NCI-H446 treated with DMSO at 0.1 percent for 48 hours (cell line): ENCODE measurements around the gene TBX19.

Experiments
- DNase-seq: peaks from one replicate; lab custom pipeline; 2025; lab: John Stamatoyannopoulos, UW

TBX19 gene

DNA sequence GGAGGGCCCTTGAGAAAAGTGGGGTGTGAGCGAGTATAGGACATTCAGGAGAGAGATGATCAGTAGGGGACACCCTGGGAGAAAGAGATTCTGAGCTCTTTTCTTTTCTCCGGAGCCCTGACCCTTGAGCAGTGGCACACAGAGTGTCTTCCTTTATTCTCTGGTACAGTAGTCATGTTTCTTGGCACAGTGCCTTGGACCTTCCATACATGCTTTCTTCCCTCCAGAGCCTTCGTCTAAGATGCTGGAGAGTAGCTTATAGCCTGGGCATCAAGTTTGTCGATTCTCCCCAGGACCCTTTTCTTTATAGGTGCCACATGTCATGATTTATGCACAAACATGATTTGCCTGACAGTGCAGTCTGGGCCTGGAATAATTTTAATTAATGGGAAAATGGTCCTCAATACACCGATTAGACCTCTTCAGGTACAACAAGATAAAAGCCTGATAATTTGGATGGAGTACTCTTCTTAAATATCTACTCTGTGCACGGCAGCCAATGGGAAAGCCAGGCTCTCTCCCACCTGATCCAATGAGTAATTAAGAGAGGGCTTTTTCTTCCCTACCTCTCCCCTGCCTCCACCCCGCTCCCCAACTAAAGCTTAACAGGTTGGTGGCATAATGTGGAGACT is at the start of gene TBX19:
Gene TBX19, plus strand, starts transcription at position 582 of the 632 bp plus-strand sequence. CDS start 214 bp downstream, outside the sequence.
- no peak for DNase-seq

- DNase-seq = peak; percentile 14
These were observed 45.7 kb upstream of the TBX19 start for GRCh38 chr1:168234846-168235547.

GRCh38 chr1:168235548-168235885 is 45.2 kb upstream of the TBX19 start:
- DNase-seq = no peak

DNA sequence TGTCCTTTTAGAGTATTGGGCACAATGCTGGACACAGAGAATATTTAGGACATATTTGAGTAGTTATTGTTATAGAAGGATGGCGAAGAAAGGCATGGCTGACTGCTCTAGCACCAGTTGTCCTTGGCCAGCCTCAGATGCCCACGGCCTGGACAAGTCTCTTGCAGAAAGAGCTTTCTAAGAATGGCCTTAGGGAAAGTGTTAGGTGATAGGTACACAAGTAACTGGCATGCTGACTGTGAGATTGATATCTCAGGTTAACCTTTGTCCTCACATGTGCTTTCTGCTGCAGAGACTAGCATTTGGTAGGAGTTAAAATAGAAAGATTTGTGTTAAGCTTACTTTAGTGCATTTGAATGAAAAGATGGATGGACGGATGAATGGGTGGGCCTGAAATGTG is 44.7 kb upstream of the TBX19 start:
- DNase-seq = no peak

DNA sequence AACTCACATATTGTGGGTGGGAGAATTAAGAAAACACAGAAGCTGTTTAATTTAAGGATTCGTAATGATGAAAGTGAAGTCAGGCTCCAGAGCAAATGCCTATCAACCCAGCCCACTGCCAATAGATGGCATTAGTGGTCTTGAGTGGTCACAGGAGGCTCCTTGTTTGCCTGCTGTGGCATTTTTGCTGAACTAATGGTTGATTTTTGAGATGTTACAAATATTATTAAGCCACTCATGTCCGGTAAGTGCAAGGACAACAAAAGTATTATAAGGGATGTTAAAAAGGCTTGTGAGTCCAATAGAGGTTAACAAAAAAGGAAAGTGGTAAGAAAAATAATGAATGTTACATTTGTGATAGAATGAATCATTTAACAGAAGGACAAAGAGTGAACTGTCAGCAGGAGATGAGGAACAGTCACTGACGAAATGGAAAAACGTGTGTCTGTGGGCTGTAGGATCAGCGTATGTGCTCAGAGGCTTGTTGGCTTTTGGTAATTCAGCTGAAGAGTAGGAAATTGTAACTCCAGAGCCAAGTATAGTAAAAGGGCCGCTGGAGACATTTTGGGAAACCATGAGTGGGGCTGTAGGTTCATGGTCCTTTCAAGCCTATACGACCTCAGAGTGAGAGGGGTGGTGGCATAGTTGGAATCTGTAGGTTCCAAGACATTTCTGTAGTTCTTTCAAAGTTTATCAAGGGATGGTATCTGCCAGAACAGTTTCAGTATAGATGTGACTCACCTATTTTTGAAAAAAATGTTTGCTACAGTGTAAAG is 43.7 kb upstream of the TBX19 start:
- no peak for DNase-seq

DNA sequence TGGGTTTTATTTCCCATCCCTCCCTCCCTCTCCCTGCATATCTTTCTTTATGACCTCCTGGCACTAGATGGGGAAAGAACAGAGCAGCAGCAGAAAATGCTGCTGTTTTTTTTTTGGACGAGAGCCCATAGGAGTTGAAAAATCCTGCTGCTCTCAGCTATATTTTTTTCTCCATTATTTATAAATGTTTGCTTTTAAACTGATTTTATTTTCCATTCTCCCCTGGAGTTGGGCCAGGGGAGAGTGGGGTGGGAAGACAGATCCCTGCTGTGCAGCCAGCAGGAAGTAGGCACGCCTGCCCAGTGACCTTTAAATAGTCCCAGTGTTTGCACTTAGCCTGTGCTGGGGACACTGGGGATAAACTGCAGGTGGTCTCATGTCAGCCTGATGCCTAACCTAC is 37.5 kb upstream of the TBX19 start:
- DNase-seq = no peak

- no peak for DNase-seq
These were observed 37.0 kb upstream of the TBX19 start for GRCh38 chr1:168243636-168244212.

GRCh38 chr1:168245042-168245441 is 35.6 kb upstream of the TBX19 start:
- no peak for DNase-seq

GRCh38 chr1:168246506-168246905 is 34.2 kb upstream of the TBX19 start:
- DNase-seq = no peak

GRCh38 chr1:168252204-168252733 is 28.4 kb upstream of the TBX19 start:
- DNase-seq = no peak

DNA sequence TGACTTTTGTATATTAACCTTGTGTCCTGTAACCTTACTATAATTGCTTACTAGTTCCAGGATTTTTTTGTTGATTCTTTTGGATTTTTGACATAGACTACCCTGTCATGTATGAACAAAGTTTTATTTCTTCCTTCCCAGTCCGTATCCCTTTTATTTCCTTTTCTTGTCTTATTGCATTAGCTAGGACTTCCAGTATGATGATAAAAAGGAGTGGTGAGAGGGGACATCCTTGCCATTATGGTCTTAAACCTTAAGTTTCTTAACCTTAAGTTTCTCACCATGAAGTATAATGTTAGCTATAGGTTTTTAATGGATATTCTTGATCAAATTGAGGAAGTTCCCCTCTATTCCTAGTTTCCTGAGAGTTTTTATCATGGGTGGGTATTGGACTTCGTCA is 24.5 kb upstream of the TBX19 start:
- no peak for DNase-seq

DNA sequence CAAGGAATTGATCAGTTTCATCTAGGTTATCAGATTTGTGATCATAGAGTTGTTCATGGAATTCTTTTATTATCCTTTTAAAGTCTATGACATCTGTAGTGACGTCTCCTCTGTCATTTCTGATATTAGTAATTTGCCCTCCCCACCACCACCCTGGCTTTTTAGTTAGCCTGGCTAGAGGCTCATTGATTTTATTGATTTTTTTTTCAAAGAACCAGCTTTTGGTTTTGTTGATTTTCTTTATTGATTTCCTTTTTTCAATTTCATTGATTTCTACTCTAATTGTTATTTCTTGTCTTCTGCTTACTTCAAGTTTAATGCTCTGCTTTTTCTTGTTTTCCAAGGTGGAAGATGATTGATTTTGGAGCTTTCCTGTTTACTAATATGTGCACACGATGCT is 23.3 kb upstream of the TBX19 start:
- DNase-seq = no peak

- no peak for DNase-seq
These were observed 21.1 kb upstream of the TBX19 start for GRCh38 chr1:168259567-168259966.

DNA sequence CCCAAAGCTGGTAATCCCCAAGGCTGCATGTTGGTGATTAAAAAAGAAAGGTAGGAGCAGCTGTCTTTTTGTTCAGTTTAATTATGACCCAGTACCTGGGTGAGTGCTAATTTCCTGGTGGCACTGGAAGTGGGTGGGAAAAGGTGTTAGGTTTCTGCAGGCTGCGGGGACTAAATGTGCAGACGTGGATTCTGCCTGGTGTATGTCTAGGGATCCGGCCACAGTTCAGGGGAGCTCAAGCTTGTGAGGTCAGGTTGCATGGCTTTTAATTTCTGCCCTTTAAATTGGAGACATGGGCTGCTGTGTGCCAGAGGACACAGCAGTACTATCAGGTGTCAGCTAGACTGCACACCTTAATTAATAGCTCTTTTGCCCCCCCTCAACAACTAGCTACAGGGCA is 20.3 kb upstream of the TBX19 start:
- no peak for DNase-seq

DNA sequence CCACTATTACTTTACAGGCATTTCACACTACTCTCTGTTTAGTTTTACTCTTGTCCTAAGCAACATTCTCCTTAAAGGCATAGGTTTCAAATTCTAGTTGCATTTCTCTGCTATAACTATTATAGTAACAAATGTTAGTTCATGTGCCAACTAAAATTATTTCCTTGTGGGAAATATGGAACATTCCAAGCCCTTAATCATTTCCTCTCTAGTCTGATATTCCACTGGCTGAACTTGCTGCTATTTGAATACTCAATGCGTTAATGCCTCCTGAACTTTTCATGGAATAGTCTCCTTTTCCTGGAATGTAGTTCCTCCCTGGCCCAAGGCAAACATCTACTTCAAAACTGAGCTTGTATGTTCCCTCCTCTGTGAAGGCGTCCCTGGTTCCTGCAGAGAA is 19.3 kb upstream of the TBX19 start:
- no peak for DNase-seq

- no peak for DNase-seq
These were observed 17.5 kb upstream of the TBX19 start for GRCh38 chr1:168263130-168263529.

- DNase-seq = no peak
These were observed 16.4 kb upstream of the TBX19 start for GRCh38 chr1:168264296-168264695.

DNA sequence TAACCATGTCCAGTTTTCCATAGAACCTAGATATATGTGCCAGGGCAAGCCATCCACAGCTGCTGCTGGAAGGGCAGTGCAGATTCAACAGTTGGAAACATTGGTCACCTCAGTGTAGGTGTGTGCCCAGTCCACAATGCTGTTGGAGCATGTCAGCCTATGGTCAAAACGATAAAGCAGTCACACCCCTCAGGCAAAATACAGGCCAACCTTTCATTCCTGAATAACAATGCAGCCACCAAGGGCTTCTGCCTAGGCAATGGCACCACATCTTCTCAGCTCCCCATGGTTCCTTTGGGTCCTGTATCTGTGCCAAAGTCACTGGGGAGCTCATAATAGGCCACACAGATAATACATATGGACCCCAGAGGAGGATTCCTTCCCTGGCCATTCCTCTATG is 15.1 kb upstream of the TBX19 start:
- no peak for DNase-seq

DNA sequence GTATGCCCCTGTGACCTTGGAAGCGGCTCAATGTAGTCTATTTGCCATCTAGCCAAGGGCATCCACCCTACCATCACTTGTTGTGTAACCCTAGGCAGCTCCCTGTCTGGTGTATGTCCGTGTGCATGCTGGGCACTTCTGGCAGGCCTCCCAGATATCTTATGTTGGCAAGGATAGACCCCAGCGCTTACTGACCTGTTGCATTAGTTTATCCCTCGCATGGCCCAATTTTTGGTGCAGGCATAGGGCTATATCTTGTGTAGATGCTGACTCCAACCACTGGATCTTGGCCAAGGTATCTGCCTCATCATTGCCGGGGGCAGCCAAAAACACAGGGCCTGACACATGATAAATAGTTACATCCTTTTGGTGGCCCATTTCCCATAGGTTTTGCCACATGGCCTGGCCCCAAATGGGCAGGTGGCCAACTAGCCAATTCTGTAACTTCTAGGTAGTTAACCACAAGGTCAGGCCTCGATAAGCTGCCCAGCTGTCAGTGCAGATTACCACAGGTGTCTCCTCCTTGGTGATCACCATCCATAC is 14.0 kb upstream of the TBX19 start:
- peak; percentile 62 for DNase-seq

DNA sequence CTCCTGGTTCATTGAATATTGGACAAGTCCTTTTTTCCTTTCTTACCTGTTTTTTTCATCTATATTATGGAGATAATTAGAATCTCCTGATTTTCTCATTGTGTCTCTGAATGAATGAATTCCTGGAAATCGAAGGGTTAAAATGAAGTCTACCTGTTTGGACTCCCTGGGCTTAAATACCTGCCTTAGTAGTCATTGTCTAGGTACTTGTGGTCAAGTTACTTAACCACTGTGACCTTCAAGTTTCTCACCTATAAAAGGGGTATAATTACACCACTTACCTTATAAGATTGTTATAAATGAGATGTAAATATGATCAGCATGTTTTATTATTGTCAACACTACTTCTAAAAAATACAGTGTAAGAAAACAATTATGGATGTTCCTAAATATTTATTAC is 9.0 kb upstream of the TBX19 start:
- DNase-seq = no peak

- no peak for DNase-seq
These were observed 7.1 kb upstream of the TBX19 start for GRCh38 chr1:168273575-168273974.

DNA sequence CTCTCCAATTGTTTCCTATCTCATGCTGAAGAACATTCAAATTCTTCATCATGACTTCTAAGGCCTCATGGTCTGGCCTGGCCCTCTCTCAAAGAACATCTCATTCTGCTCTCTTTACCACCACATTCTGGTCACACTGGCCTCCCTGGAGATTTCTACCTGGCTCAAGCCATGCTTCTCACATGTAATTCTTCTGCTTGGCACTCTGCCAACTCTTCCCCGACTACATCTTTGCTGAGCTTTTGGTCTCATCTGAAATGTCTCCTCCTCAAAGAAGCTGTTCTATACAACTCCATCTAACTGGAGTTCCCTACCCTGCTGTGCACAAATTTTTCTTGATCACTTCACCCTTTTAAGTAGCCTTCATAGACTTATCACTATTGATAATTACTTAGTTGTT is 1.4 kb upstream of the TBX19 start:
- DNase-seq = no peak
